Effector memory CD8-positive, alpha-beta T cell (primary cell): Measurements from ENCODE around the gene CBFA2T3.

ENCODE experiments used
- ATAC-seq: fragments of 150-1000 bp; cut with Tn5 transposase; replicated peaks from 2 replicates; pipeline ENCODE4 v1.10.0; 2021; ENCODE audit warnings: mild to moderate bottlenecking, moderate library complexity
- DNase-seq, 3 experiments: peaks; one replicate each; pipeline ENCODE4 v3.0.0; 2021
- H3K27ac Mint-ChIP-seq, 2 donors: one replicate each; pipeline ENCODE4 v1.8.0; 2022; ENCODE audit warnings: mild to moderate bottlenecking in 2 of 2, mixed read lengths in 2 of 2, moderate library complexity in 2 of 2
- H3K27me3 Mint-ChIP-seq, 2 donors: one replicate each; pipeline ENCODE4 v1.8.0; 2022; ENCODE audit warnings: mixed read lengths in 2 of 2
- H3K36me3 Mint-ChIP-seq: one replicate; pipeline ENCODE4 v1.8.0; 2022; ENCODE audit warnings: mild to moderate bottlenecking, moderate library complexity, mixed read lengths; ENCODE audit not compliant: insufficient read depth
- H3K4me1 Mint-ChIP-seq, 2 donors: one replicate each; pipeline ENCODE4 v1.8.0; 2022; ENCODE audit warnings: low read depth in 2 of 2, mixed read lengths in 2 of 2
- H3K4me3 Mint-ChIP-seq, 2 donors: one replicate each; pipeline ENCODE4 v1.8.0; 2022; ENCODE audit warnings: mild to moderate bottlenecking in 2 of 2, mixed read lengths in 2 of 2, moderate library complexity in 2 of 2
- H3K9me3 Mint-ChIP-seq, 2 donors: one replicate each; pipeline ENCODE4 v1.8.0; 2022; ENCODE audit warnings: mixed read lengths in 2 of 2

Gene CBFA2T3

GRCh38 chr16:88882358-88883030 lies 94.5 kb downstream of the CBFA2T3 start:
- Mint-ChIP-seq H3K27ac (peak overlapping the region in 1 of 2 donors; percentile 76), H3K4me3 (no peak overlapping the region), H3K4me1 (peaks cover 6% of the 10 kb centered on the region in 2 donors), H3K9me3 (no peaks in the 10 kb centered on the region), H3K27me3 (peaks cover 0 to 20% of the 10 kb centered on the region in 2 donors), H3K36me3 (no peaks in the 10 kb centered on the region)
- ATAC-seq (no peak), DNase-seq (no peak)

- DNase-seq = no peak
- Mint-ChIP-seq H3K4me1 (peaks cover 6% of the 10 kb centered on the region in 2 donors), H3K4me3 (no peak overlapping the region), H3K27me3 (peaks cover 0 to 20% of the 10 kb centered on the region in 2 donors), H3K9me3 (no peaks in the 10 kb centered on the region), H3K36me3 (no peaks in the 10 kb centered on the region), H3K27ac (peak overlapping the region in 1 of 2 donors; percentile 76)
- no peak for ATAC-seq
Observed at GRCh38 chr16:88881675-88882357, 95.2 kb downstream of the CBFA2T3 start.

GRCh38 chr16:88881007-88881615 lies 95.9 kb downstream of the CBFA2T3 start:
- peaks cover 6% of the 10 kb centered on the region in 2 donors for H3K4me1 Mint-ChIP-seq
- DNase-seq (no peak), ATAC-seq (no peak)
- H3K4me3 Mint-ChIP-seq = no peak overlapping the region
- H3K36me3 Mint-ChIP-seq = peaks cover 4% of the 10 kb centered on the region
- H3K27me3 Mint-ChIP-seq = peaks cover 0 to 20% of the 10 kb centered on the region in 2 donors
- H3K27ac Mint-ChIP-seq = no peak overlapping the region
- H3K9me3 Mint-ChIP-seq = no peaks in the 10 kb centered on the region

- no peak overlapping the region for H3K27ac Mint-ChIP-seq
- H3K4me1 Mint-ChIP-seq = peaks cover 6% of the 10 kb centered on the region in 2 donors
- no peak for ATAC-seq
- H3K27me3 Mint-ChIP-seq = peaks cover 6 to 20% of the 10 kb centered on the region in 2 donors
- H3K9me3 Mint-ChIP-seq = no peaks in the 10 kb centered on the region
- peaks cover 7% of the 10 kb centered on the region for H3K36me3 Mint-ChIP-seq
- H3K4me3 Mint-ChIP-seq = no peak overlapping the region
- DNase-seq = no peak
Observed at GRCh38 chr16:88880226-88881006, 96.6 kb downstream of the CBFA2T3 start.

GRCh38 chr16:88879788-88880055 lies 97.3 kb downstream of the CBFA2T3 start:
- H3K4me3 Mint-ChIP-seq = no peak overlapping the region
- DNase-seq = no peak
- H3K9me3 Mint-ChIP-seq = no peaks in the 10 kb centered on the region
- H3K36me3 Mint-ChIP-seq = peaks cover 8% of the 10 kb centered on the region
- no peak overlapping the region for H3K27ac Mint-ChIP-seq
- peaks cover 6% of the 10 kb centered on the region in 2 donors for H3K4me1 Mint-ChIP-seq
- peaks cover 6 to 20% of the 10 kb centered on the region in 2 donors for H3K27me3 Mint-ChIP-seq
- no peak for ATAC-seq

- ATAC-seq (no peak), DNase-seq (no peak)
- Mint-ChIP-seq H3K4me3 (no peak overlapping the region), H3K4me1 (peaks cover 6% of the 10 kb centered on the region in 2 donors), H3K27ac (no peak overlapping the region), H3K9me3 (no peaks in the 10 kb centered on the region), H3K36me3 (peaks cover 8% of the 10 kb centered on the region), H3K27me3 (peaks cover 6 to 20% of the 10 kb centered on the region in 2 donors)
Observed at GRCh38 chr16:88878967-88879787, 97.8 kb downstream of the CBFA2T3 start.

GRCh38 chr16:88878356-88878755 lies 98.7 kb downstream of the CBFA2T3 start:
- DNase-seq (no peak), ATAC-seq (no peak)
- no peaks in the 10 kb centered on the region for H3K9me3 Mint-ChIP-seq
- no peak overlapping the region for H3K27ac Mint-ChIP-seq
- H3K4me1 Mint-ChIP-seq = peaks cover 6% of the 10 kb centered on the region in 2 donors
- H3K36me3 Mint-ChIP-seq = peaks cover 8% of the 10 kb centered on the region
- peaks cover 6 to 20% of the 10 kb centered on the region in 2 donors for H3K27me3 Mint-ChIP-seq
- H3K4me3 Mint-ChIP-seq = no peak overlapping the region

GRCh38 chr16:88877564-88878289 lies 99.3 kb downstream of the CBFA2T3 start:
- ATAC-seq (no peak), DNase-seq (no peak)
- H3K9me3 Mint-ChIP-seq = no peaks in the 10 kb centered on the region
- no peak overlapping the region for H3K27ac Mint-ChIP-seq
- peaks cover 6% of the 10 kb centered on the region in 2 donors for H3K4me1 Mint-ChIP-seq
- peaks cover 8% of the 10 kb centered on the region for H3K36me3 Mint-ChIP-seq
- peaks cover 6 to 20% of the 10 kb centered on the region in 2 donors for H3K27me3 Mint-ChIP-seq
- no peak overlapping the region for H3K4me3 Mint-ChIP-seq

- Mint-ChIP-seq H3K9me3 (no peaks in the 10 kb centered on the region), H3K4me1 (peaks cover under 1% of the 10 kb centered on the region in 2 donors), H3K27ac (no peak overlapping the region), H3K4me3 (no peak overlapping the region), H3K27me3 (peaks cover 6 to 21% of the 10 kb centered on the region in 2 donors), H3K36me3 (peaks cover 8% of the 10 kb centered on the region)
- ATAC-seq (no peak), DNase-seq (no peak)
Observed at GRCh38 chr16:88876942-88877526, 100.0 kb downstream of the CBFA2T3 start.

- no peak overlapping the region for H3K4me3 Mint-ChIP-seq
- peaks cover 0 to 5% of the 10 kb centered on the region in 2 donors for H3K4me1 Mint-ChIP-seq
- ATAC-seq (no peak), DNase-seq (no peak)
- peaks cover 13 to 34% of the 10 kb centered on the region in 2 donors for H3K27me3 Mint-ChIP-seq
- H3K36me3 Mint-ChIP-seq = peaks cover 8% of the 10 kb centered on the region
- H3K9me3 Mint-ChIP-seq = no peaks in the 10 kb centered on the region
- no peak overlapping the region for H3K27ac Mint-ChIP-seq
Observed at GRCh38 chr16:88875703-88876234, 101.2 kb downstream of the CBFA2T3 start.

GRCh38 chr16:88874938-88875599 lies 101.9 kb downstream of the CBFA2T3 start:
- Mint-ChIP-seq H3K4me3 (no peak overlapping the region), H3K27ac (no peak overlapping the region), H3K27me3 (peaks cover 16 to 35% of the 10 kb centered on the region in 2 donors), H3K4me1 (peaks cover 0 to 5% of the 10 kb centered on the region in 2 donors), H3K9me3 (no peaks in the 10 kb centered on the region), H3K36me3 (peaks cover 8% of the 10 kb centered on the region)
- no peak for DNase-seq
- no peak for ATAC-seq
